ENCODE data around the gene LTB. TPM values are rescaled to one million over a fixed set of nuclear protein-coding genes. Genes with fewer than 3 reads are reported as not detected.

Gene LTB
- total and polyA plus RNA-seq, 2 of the 13 experiments (the other 11 are each of a cell fraction or from before 2014, with no cell fraction given) = 0.09 to 0.22 TPM

DNA sequence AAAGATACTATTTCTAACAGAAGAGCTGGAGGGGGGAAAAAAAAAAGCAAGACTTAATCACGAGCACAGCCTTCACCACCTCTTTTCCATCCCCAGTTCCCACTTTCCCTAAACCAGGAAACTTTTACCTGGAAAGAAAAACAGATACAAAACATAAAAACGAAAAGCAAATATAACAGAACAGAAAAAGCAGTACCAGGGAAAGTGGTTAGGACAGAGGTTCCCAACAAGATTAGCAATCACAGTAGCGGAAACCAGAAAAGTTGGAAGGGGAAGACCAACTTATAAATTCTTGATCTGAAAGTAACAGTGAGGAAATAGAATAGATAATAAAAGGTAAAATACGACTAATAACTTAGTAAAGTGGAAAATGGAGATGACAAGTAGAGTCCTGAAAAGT lies 41.6 kb downstream of the LTB start (continued):
- TF ChIP-seq, protein P1, sequence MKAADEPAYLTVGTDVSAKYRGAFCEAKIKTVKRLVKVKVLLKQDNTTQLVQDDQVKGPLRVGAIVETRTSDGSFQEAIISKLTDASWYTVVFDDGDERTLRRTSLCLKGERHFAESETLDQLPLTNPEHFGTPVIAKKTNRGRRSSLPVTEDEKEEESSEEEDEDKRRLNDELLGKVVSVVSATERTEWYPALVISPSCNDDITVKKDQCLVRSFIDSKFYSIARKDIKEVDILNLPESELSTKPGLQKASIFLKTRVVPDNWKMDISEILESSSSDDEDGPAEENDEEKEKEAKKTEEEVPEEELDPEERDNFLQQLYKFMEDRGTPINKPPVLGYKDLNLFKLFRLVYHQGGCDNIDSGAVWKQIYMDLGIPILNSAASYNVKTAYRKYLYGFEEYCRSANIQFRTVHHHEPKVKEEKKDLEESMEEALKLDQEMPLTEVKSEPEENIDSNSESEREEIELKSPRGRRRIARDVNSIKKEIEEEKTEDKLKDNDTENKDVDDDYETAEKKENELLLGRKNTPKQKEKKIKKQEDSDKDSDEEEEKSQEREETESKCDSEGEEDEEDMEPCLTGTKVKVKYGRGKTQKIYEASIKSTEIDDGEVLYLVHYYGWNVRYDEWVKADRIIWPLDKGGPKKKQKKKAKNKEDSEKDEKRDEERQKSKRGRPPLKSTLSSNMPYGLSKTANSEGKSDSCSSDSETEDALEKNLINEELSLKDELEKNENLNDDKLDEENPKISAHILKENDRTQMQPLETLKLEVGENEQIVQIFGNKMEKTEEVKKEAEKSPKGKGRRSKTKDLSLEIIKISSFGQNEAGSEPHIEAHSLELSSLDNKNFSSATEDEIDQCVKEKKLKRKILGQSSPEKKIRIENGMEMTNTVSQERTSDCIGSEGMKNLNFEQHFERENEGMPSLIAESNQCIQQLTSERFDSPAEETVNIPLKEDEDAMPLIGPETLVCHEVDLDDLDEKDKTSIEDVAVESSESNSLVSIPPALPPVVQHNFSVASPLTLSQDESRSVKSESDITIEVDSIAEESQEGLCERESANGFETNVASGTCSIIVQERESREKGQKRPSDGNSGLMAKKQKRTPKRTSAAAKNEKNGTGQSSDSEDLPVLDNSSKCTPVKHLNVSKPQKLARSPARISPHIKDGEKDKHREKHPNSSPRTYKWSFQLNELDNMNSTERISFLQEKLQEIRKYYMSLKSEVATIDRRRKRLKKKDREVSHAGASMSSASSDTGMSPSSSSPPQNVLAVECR (CRISPR knock-in tag; IDR thresholded peaks at IDR 0.05; ENCODE audit: borderline replicate concordance) = no peak
- TF ChIP-seq ZNF670 (CRISPR knock-in tag; IDR thresholded peaks at IDR 0.05; ENCODE audit: borderline replicate concordance) (0 out of 2 replicates have a peak, but pooled peaks have one; percentile 12), RXRB (CRISPR knock-in tag; IDR thresholded peaks at IDR 0.05; ENCODE audit: borderline replicate concordance) (no peak), HNF4G (IDR thresholded peaks at IDR 0.05; ENCODE audit: borderline replicate concordance, low read depth, low read length) (no peak), HNF4G (CRISPR knock-in tag; IDR thresholded peaks at IDR 0.05; ENCODE audit: borderline replicate concordance, low read depth) (no peak), NKX3-1 (CRISPR knock-in tag; IDR thresholded peaks at IDR 0.05) (no peak), ZNF776 (CRISPR knock-in tag; IDR thresholded peaks at IDR 0.05) (no peak), EED (CRISPR knock-in tag; IDR thresholded peaks at IDR 0.05) (no peak)

DNA sequence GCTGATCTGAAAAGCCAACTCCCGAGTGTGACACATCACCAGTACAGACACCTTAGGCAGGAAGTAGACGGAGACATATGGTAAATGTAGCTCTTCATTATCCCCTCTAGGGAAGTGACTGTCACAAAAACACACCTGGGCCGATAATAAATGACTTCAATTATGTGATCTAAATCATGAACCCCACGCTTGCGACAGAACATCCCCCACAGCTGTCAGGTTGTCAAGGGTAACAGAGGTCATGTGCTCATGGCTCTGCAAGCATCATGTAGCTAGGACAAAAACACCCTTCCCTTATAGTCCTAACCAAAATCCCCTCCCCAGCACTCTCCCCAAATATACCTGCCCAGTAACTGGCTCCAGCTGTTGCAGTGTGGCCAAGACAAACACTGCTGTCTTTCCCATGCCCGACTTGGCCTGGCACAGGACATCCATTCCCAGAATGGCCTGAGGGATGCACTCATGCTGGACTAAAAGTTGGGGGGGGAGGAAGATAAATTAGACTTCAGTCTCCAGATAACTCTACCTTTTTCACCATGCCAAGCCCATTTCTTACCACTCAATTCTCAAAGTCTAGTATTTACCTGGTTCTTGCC lies 43.3 kb downstream of the LTB start:
- H3K27ac ChIP-seq (ENCODE audit: extremely low read length, insufficient read depth, low read length) = no peak overlapping the region
- 0 out of 2 replicates have a peak, but pooled peaks have one; percentile 32 for TF ChIP-seq ZNF607 (CRISPR knock-in tag; IDR thresholded peaks at IDR 0.05; ENCODE audit: borderline replicate concordance)
- TF ChIP-seq, protein P2, sequence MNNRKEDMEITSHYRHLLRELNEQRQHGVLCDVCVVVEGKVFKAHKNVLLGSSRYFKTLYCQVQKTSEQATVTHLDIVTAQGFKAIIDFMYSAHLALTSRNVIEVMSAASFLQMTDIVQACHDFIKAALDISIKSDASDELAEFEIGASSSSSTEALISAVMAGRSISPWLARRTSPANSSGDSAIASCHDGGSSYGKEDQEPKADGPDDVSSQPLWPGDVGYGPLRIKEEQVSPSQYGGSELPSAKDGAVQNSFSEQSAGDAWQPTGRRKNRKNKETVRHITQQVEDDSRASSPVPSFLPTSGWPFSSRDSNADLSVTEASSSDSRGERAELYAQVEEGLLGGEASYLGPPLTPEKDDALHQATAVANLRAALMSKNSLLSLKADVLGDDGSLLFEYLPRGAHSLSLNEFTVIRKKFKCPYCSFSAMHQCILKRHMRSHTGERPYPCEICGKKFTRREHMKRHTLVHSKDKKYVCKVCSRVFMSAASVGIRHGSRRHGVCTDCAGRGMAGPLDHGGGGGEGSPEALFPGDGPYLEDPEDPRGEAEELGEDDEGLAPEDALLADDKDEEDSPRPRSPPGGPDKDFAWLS (CRISPR knock-in tag; IDR thresholded peaks at IDR 0.05; ENCODE audit: borderline replicate concordance) = no peak
- TF ChIP-seq POLR2AphosphoS5 (IDR thresholded peaks at IDR 0.05; ENCODE audit: low read depth, low read length) = 0 out of 2 replicates have a peak, but pooled peaks have one; percentile 10
- peak; percentile 7; the same call in 1 of the 2 replicates for TF ChIP-seq ZNF331 (CRISPR knock-in tag; IDR thresholded peaks at IDR 0.05)
- H3K27me3 ChIP-seq (ENCODE audit: control insufficient read depth in 1 of 2, insufficient read depth in 2 of 2, low read length in 2 of 2) = no peaks in the 10 kb centered on the region; a peak in 2 of 5 replicates
- H3K79me2 ChIP-seq (ENCODE audit: insufficient read depth, low read length) = peaks cover 72% of the 10 kb centered on the region
- ChIA-PET CTCF (ENCODE audit: low intra/inter-chr PET ratio, low total read pairs) (no interaction called here), POLR2A (interaction anchor here (1.7 to 6.9 kb wide), 2 partner anchors 9 to 10 kb away, joined by 3 to 123 read pairs; partner anchors contain the start of genes MCCD1 and NFKBIL1)
- H3K36me3 ChIP-seq (replicated peaks in 1 of 2; ENCODE audit: control insufficient read depth in 1 of 2, insufficient read depth in 2 of 2, low read length in 2 of 2) = peaks cover 32 to 65% of the 10 kb centered on the region in 2 experiments
- H3K4me3 ChIP-seq (replicated peaks in 1 of 3; ENCODE audit: insufficient read depth in 1 of 3, low read depth in 2 of 3, low read length in 3 of 3) = peak overlapping the region; percentile 66 to 99 (median 83); a peak in 3 of 6 replicates
- no TSS peak for BruUV-seq (replicated peaks)
- H4K20me1 ChIP-seq (ENCODE audit: insufficient read depth, low read length) = peaks cover 66% of the 10 kb centered on the region
- H3K9me3 ChIP-seq (ENCODE audit: low read length) = no peaks in the 10 kb centered on the region
- no peak overlapping the region for H2AFZ ChIP-seq (ENCODE audit: low read length)
- ATAC-seq (no peak), DNase-seq (ENCODE audit: low spot score) (no peak), FAIRE-seq (no peak)
- in situ Hi-C loops (cut with HindIII; ENCODE audit: extremely low pct_ligation_motif_present, low pct_unique_long_range_greater_than_20kb) (no loop called here), intact Hi-C loops (cut with micrococcal nuclease; ENCODE audit: unreplicated experiment) (no loop called here)
- peak overlapping the region; percentile 99 for H3K4me2 ChIP-seq (ENCODE audit: low read depth, low read length)
- H3K4me1 ChIP-seq (ENCODE audit: insufficient read depth, low read length) = peaks cover 60% of the 10 kb centered on the region
- WGBS (ENCODE audit: low lambda C conversion rate) = 91% methylated on average over 6 of the region's 6 CpGs
- peak overlapping the region; percentile 96; the same call in 1 of the 2 replicates for H3K9ac ChIP-seq (ENCODE audit: insufficient read depth, low read depth, low read length)
